GM10266 (cell line): ENCODE measurements around the gene CLIC1.
A peak's percentile ranks its signal among the peaks of the same experiment; 100 is the strongest.

Source experiments
- DNase-seq: peaks from one replicate; pipeline ENCODE4 v3.0.0; 2012; ENCODE audit errors: extremely low spot score
- TF ChIP-seq, protein P1 (sequence below): IDR thresholded peaks from 2 replicates; pipeline ENCODE4 v1.5.1; 2012; ENCODE audit warnings: mild to moderate bottlenecking, low read depth; ENCODE audit not compliant: control insufficient read depth, insufficient read depth; ENCODE audit errors: missing control alignments

CLIC1 gene

DNA sequence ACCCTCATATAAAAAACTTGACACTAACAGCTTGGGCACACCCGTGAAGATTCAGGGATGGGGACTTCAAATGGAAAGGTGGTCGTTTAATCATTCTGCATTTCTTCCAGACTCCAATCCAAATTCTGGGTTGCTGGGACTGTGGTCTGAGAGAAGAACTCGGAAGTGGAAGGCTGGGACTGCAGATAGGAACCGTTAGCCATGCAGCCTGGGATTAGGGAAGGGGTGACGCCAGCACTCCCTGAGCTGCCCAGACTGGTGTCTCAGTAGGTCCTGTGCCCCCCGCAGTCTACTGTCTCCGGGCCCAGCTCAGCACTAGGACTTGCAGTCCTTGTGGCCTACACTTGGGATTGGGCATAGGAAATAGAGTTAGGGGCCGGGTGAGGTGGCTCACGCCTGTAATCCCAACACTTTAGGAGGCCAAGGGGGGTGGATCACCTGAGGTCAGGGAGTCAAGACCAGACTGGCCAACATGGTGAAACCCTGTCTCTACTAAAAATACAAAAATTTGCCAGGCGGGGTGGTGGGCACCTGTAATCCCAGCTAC, 511 bp upstream of the CLIC1 start:
- DNase-seq = no peak
- TF ChIP-seq, protein P1, sequence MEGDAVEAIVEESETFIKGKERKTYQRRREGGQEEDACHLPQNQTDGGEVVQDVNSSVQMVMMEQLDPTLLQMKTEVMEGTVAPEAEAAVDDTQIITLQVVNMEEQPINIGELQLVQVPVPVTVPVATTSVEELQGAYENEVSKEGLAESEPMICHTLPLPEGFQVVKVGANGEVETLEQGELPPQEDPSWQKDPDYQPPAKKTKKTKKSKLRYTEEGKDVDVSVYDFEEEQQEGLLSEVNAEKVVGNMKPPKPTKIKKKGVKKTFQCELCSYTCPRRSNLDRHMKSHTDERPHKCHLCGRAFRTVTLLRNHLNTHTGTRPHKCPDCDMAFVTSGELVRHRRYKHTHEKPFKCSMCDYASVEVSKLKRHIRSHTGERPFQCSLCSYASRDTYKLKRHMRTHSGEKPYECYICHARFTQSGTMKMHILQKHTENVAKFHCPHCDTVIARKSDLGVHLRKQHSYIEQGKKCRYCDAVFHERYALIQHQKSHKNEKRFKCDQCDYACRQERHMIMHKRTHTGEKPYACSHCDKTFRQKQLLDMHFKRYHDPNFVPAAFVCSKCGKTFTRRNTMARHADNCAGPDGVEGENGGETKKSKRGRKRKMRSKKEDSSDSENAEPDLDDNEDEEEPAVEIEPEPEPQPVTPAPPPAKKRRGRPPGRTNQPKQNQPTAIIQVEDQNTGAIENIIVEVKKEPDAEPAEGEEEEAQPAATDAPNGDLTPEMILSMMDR = no peak

DNA sequence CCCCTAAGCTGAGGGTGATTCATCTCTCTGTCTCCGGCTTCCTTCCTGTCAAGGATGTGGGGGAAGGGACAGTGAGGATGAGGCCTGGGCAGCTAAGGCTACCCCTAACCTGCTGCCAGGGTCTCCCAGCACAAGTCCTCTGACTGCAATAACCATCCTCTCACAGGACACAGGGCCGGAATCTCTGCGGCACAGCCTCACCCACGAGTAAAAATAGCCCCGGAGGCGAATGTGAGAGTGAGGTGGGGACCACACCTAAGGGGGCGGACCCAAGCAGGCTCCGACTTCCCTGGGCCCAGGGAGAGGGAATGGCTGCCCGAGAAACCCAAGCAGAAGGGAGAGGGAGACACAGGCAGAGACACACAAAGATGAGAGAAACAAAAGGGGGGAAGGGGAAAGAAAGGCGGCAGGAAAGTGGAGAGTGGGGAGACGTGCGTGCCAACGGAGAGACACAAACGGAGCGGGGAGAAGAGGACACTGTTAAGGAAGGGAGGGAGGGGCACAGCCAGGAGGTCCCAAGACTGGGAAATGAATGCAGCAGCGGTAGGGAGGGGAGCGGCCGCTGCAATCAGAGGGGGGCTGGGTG, 1.4 kb downstream of the CLIC1 start:
- TF ChIP-seq, protein P1 = no peak
- DNase-seq = peak; percentile 88

DNA sequence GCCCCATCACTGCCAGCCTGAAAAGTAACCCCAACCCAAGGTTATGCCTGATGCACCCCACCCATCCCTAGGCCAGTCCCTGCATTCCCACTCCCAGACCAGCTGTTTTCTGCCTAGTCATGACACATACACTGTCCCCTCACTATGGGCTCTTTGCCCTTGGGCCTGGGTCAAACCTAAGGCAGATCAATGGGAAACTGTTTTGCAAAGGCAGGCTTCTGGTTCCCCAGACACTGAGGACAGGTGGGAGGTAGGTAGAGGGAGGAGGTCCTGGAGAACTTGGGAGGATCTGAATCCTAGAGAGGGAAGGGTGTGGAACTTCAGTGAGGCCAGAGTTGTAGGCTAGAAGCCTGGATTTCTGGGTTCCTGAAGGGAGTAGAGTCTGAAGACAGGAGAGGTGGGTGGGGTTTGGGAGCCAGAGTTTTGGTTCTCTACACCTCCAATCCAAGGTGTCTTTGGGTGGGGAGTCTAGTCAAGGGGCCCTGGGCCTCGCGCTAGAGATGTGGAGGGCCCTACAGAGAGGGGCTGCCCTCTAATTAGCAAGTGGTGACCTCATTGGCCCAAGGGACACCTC, 2.0 kb downstream of the CLIC1 start:
- TF ChIP-seq, protein P1 = no peak

DNA sequence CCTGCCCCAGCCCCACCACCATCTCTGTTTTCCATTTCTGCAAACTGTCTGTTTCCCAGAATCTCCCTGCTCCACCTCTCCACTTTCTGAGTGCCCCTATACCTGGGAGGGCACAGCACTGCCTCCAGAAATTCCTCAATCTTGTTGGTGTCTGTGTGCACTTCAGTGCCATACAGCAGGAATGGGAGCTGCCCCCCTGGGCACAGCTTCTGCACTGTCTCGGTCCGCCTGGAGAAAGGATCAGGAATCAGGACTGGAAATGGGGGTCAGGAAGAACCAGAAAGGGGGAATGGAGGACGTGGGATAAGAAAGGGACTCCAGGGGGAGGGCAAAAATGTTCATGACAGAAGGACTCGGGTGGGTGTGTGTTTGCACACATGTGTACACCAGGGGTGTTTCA, 2.6 kb downstream of the CLIC1 start:
- TF ChIP-seq, protein P1 = no peak
- DNase-seq = no peak

More for the DNA sequence above, 2.0 kb downstream of the CLIC1 start:
- no peak for DNase-seq

DNA sequence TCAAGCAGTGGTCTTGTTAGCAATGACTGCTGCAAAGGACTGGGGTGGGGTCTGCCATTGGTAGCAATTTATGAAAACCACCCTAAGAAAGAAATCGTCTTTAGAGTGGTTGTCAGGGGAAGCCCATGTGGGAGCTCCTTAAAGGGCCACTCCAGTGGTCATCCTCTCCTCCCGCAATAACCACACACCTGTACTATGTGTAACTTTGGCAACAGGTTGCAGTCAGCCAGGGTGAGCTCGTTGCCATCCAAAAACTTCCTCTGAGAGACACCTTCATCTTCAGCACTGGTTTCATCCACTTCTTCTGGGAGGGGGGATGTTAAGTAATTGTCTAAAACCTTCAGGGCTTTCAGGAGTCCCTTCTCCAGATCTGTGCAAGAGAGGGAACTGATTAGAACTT, 4.3 kb downstream of the CLIC1 start:
- TF ChIP-seq, protein P1 = no peak
- DNase-seq = no peak

DNA sequence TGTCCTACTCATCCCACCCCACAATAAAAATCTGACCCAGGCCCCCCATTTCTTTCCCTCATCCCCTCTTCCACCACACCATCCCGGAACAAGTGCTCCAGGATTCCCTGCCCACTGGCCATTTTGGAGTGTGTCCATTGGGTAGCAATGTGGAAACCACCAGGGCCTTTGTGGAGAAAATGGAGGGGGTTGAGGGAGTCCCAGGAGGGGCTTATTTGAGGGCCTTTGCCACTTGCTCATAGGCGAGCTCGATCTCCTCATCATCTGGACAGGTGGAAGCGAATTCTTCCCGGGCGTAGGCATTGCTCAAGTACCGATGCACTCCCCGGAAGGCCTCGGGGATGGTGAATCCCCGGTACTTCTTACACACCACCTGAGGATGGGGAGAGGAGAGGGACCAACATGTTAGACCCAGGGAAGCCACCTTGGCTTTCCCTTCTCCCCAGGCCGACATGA, 5.7 kb downstream of the CLIC1 start:
- TF ChIP-seq, protein P1 = no peak
- no peak for DNase-seq

DNA sequence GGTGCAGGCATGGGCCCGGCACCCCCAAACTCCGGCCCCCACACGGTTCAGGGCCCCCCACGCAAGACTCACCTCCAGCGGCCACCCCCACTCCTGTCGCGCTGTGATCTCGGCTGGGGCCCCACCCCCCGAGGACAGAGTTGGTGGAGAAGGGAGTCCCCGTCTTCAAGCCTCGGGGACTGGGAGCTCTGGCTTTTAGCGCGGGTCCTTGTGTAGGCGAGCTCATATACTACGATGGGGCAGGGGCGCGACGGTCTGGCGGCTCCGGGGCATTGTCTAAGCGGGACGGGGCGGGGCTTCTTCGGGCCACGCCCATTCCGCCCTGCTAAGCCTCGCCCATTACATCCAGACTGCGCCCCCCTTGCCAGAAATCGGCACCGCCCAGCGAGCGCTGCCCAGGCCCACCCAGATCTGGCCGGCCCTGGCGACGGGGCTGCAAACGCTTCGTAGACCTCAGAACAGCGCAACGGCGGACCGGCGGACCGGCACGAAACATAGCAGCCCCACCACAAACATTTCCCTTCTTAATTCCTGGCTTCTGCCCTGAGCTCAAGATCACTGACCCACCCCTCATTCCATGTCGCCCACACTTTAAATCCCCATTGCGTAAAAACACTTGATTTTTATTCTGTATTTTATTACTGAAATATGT, 6.2 kb downstream of the CLIC1 start:
- peak; percentile 82 for DNase-seq
- TF ChIP-seq, protein P1 = no peak
